ENCODE results near the gene SGMS1. TPM values are rescaled to one million over a fixed set of nuclear protein-coding genes. Genes with fewer than 3 reads are reported as not detected.
A peak's percentile ranks its signal among the peaks of the same experiment; 100 is the strongest.

Gene SGMS1
- total RNA-seq, 3 donors from 2014 or later = 66.5 to 114 (median 80.1) TPM

GRCh38 chr10:50381642-50382041 lies 242.1 kb downstream of the SGMS1 start:
- no peaks in the 10 kb centered on the region for H3K4me1 ChIP-seq
- TF ChIP-seq CTCF (IDR thresholded peaks at IDR 0.05) (no peak), POLR2A (IDR thresholded peaks at IDR 0.05) (no peak), POLR2AphosphoS5 (IDR thresholded peaks at IDR 0.05) (no peak)
- intact Hi-C loops (cut with DNase I; ENCODE audit: low total_unique reads) = no loop called here
- no peaks in the 10 kb centered on the region for H3K9me3 ChIP-seq
- H3K4me3 ChIP-seq = no peak overlapping the region
- DNase-seq (ENCODE audit: low spot score in 2 of 2) = no peak
- no peaks in the 10 kb centered on the region for H3K27me3 ChIP-seq
- no peaks in the 10 kb centered on the region for H3K36me3 ChIP-seq
- peak overlapping the region in 1 of 2 donors; percentile 46 for H3K27ac ChIP-seq

- H3K36me3 ChIP-seq = no peaks in the 10 kb centered on the region
- H3K4me3 ChIP-seq = no peak overlapping the region
- peak overlapping the region in 1 of 2 donors; percentile 14 for H3K27ac ChIP-seq
- H3K9me3 ChIP-seq = no peaks in the 10 kb centered on the region
- H3K27me3 ChIP-seq = no peaks in the 10 kb centered on the region
- intact Hi-C loops (cut with DNase I; ENCODE audit: low total_unique reads) = no loop called here
- no peak for DNase-seq (ENCODE audit: low spot score in 2 of 2)
- no peaks in the 10 kb centered on the region for H3K4me1 ChIP-seq
- TF ChIP-seq CTCF (IDR thresholded peaks at IDR 0.05) = no peak
- no peak for TF ChIP-seq POLR2A (IDR thresholded peaks at IDR 0.05)
- no peak for TF ChIP-seq POLR2AphosphoS5 (IDR thresholded peaks at IDR 0.05)
Observed at GRCh38 chr10:50379616-50380015, 244.1 kb downstream of the SGMS1 start.

- H3K36me3 ChIP-seq = no peaks in the 10 kb centered on the region
- intact Hi-C loops (cut with DNase I; ENCODE audit: low total_unique reads) = loop anchor here (2.0 kb wide), 1 partner anchor 37 kb away; no protein-coding TSS in a partner anchor
- no peak for DNase-seq (ENCODE audit: low spot score in 2 of 2)
- no peaks in the 10 kb centered on the region for H3K4me1 ChIP-seq
- no peaks in the 10 kb centered on the region for H3K9me3 ChIP-seq
- TF ChIP-seq CTCF (IDR thresholded peaks at IDR 0.05) = no peak
- no peak for TF ChIP-seq POLR2A (IDR thresholded peaks at IDR 0.05)
- no peak for TF ChIP-seq POLR2AphosphoS5 (IDR thresholded peaks at IDR 0.05)
- peak overlapping the region in 1 of 2 donors; percentile 1 for H3K27ac ChIP-seq
- H3K27me3 ChIP-seq = no peaks in the 10 kb centered on the region
- no peak overlapping the region for H3K4me3 ChIP-seq
Observed at GRCh38 chr10:50375745-50376144, 248.0 kb downstream of the SGMS1 start.

GRCh38 chr10:50375051-50375452 lies 248.7 kb downstream of the SGMS1 start:
- H3K27ac ChIP-seq = peak overlapping the region in 1 of 2 donors; percentile 1

More at GRCh38 chr10:50375051-50375452, 248.7 kb downstream of the SGMS1 start:
- no peaks in the 10 kb centered on the region for H3K4me1 ChIP-seq
- H3K9me3 ChIP-seq = no peaks in the 10 kb centered on the region
- no peaks in the 10 kb centered on the region for H3K27me3 ChIP-seq
- H3K36me3 ChIP-seq = no peaks in the 10 kb centered on the region
- intact Hi-C loops (cut with DNase I; ENCODE audit: low total_unique reads) = loop anchor here (2.0 kb wide), 1 partner anchor 38 kb away; no protein-coding TSS in a partner anchor
- H3K4me3 ChIP-seq = no peak overlapping the region
- TF ChIP-seq POLR2AphosphoS5 (IDR thresholded peaks at IDR 0.05) (no peak), CTCF (IDR thresholded peaks at IDR 0.05) (no peak), POLR2A (IDR thresholded peaks at IDR 0.05) (no peak)
- DNase-seq (ENCODE audit: low spot score in 2 of 2) = no peak

Data from breast epithelium (tissue), 4 donors.